GM21717 (cell line): ENCODE results near the gene TRPV2.
"Not testable (repeated sequence)": the region's sequence is repeated elsewhere in the genome, so short reads cannot be mapped to it uniquely, and the experiment has no call there.

Source experiments
- ATAC-seq: cut with Tn5 transposase; IDR thresholded peaks from one replicate; pipeline ENCODE4 v1.9.1; 2021; ENCODE audit warnings: mild to moderate bottlenecking, moderate library complexity; ENCODE audit not compliant: unreplicated experiment

TRPV2 gene, protein sequence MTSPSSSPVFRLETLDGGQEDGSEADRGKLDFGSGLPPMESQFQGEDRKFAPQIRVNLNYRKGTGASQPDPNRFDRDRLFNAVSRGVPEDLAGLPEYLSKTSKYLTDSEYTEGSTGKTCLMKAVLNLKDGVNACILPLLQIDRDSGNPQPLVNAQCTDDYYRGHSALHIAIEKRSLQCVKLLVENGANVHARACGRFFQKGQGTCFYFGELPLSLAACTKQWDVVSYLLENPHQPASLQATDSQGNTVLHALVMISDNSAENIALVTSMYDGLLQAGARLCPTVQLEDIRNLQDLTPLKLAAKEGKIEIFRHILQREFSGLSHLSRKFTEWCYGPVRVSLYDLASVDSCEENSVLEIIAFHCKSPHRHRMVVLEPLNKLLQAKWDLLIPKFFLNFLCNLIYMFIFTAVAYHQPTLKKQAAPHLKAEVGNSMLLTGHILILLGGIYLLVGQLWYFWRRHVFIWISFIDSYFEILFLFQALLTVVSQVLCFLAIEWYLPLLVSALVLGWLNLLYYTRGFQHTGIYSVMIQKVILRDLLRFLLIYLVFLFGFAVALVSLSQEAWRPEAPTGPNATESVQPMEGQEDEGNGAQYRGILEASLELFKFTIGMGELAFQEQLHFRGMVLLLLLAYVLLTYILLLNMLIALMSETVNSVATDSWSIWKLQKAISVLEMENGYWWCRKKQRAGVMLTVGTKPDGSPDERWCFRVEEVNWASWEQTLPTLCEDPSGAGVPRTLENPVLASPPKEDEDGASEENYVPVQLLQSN

DNA sequence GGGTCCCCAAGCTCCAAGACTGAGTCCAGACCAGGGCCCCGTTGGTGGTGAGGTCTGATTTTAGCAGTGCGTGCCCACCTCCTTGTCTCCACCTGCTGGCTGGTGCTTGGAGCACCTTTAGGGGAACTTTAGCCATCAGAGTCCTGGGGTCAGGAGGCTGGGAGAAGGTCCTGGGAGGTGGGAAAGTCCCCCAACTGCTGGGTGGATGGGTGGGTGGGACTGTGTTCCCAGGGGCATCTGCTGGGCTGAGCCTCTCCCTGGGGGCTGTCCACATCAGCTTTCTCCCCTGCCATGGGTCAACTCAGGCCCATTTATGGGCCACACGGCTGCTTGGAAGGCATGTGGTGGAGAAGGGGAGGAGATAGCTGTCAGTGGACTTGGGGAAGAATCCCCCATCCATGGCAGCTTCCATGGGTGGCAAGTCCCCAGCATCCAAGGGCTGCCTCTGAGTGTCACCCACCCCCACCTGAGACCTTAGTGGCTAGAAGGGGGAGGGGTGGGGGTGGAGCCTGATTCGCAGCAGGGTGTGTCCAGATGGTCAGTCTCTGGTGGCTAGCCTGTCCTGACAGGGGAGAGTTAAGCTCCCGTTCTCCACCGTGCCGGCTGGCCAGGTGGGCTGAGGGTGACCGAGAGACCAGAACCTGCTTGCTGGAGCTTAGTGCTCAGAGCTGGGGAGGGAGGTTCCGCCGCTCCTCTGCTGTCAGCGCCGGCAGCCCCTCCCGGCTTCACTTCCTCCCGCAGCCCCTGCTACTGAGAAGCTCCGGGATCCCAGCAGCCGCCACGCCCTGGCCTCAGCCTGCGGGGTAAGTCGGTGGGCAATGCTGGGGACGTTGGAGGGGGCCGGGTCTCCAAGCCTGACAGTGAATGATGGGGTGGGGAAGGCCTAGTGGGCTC, at the start of gene TRPV2:
Gene TRPV2 (plus strand): TSS at position 541 of the 894 bp plus-strand sequence. CDS start 2,098 bp downstream, outside the sequence.
- ATAC-seq: peak; percentile 39

DNA sequence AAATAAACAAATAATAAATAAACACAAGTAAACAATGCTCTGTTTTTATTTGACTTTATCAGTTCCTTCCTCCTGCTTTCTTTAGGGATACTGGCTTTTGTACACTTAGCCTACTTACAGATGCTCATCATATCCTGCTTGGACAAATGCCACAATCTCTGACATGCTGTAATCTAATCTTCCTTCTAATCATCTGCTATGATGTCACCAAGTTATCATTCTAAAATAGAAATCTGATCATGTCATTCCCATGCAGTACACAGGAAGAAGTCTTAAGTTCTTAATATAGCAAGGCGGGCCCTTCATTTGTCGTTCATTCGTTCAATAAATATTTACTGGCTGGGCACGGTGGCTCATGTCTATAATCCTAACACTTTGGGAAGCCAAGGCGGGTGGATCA, 43.6 kb upstream of the TRPV2 start:
- no peak for ATAC-seq

DNA sequence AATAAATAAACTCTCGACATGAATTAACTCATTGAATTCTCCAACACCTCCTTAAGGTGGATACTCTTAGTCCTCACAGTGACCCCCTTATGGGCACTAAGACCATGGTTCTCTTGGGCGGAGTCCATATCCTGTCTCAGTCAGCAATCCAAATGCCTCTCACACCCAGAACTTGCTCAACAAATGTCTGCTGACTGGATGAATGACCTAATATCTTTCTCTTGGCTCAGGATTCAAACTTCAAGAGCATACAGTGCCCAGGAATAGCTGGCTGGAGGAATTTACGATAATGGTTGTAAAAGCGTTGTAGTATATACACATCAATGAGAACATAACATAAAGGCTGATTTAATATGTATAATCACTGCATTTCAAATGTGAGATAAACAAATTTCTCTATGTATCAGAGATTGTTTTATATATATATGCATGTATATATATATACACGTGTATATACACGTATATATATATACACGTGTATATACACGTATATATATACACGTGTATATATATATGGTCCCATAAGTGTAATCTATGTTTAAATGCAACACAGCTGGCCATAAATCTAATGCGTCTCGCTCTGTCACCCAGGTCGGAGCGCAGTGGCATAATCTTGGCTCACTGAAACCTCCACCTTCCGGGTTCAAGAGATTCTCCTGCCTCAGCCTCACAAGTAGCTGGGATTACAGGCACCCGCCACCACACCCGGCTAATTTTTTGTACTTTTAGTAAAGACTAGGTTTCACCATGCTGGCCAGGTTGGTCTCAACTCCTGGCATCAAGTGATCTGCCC, 41.0 kb upstream of the TRPV2 start:
- ATAC-seq: no peak

DNA sequence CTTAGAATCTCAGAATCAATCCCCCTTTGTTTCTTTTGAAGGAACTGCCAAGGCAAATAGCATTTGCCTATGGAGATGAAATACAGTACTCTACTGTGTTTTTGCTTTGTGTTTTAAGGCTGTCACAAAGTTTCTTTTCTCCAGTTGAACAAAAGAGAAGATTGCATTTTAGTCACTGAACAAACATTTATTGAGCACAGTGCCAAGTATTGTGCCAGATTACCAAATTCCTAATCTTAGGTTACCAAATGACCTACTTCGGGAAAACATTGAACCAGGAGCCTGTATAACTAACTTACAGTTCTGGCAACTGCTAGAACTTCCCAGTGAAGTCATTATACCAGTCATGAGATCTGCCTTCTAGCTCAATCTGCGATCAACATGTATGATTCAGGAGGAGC, 37.4 kb upstream of the TRPV2 start:
- no peak for ATAC-seq

DNA sequence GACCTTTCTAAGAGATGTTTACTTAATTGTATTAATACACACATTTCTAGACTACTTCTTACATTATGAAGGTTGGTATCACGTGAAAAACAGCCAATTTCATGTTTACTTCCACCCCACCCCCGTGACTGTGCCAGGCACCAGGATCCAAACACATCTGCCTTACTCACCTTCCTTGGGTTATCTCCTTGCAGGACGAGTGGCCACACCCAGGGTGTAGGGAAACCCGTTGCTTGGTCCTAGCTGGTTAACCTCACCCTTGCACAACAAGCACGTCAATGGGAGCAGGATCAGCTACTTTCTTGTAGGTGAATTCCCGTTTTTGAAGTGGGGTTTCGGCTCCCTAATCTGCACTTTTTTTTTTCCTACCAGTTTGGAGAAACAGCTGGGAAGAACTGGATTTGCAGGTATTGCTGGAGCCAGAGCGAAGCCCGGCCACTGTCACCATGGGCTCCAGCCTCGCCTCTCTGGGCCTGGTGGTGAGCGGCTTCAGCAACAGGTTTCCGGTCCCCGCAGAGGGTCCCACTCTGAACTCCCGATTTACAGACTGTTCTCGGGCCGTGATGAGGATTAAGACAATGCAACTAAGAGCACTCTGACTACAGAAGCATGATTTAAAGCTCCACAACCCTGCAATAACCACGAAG, 36.6 kb upstream of the TRPV2 start:
- ATAC-seq: no peak

DNA sequence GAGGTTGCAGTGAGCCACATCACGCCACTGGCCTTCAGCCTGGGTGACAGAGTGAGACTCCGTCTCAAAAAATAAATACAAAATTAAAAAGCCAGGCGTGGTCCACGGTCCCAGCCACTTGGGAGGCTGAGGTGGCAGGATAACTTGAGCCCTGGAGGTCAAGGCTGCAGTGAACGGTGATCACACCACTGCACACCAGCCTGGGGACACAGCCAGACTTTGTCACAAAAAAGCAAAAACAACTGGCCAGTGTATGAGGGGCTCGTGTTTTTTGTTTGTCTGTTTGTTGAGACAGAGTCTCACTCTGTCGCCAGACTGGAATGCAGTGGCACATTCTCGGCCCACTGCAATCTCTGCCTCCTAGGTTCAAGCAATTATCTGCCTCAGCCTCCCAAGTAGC, 35.7 kb upstream of the TRPV2 start:
- ATAC-seq: no peak

DNA sequence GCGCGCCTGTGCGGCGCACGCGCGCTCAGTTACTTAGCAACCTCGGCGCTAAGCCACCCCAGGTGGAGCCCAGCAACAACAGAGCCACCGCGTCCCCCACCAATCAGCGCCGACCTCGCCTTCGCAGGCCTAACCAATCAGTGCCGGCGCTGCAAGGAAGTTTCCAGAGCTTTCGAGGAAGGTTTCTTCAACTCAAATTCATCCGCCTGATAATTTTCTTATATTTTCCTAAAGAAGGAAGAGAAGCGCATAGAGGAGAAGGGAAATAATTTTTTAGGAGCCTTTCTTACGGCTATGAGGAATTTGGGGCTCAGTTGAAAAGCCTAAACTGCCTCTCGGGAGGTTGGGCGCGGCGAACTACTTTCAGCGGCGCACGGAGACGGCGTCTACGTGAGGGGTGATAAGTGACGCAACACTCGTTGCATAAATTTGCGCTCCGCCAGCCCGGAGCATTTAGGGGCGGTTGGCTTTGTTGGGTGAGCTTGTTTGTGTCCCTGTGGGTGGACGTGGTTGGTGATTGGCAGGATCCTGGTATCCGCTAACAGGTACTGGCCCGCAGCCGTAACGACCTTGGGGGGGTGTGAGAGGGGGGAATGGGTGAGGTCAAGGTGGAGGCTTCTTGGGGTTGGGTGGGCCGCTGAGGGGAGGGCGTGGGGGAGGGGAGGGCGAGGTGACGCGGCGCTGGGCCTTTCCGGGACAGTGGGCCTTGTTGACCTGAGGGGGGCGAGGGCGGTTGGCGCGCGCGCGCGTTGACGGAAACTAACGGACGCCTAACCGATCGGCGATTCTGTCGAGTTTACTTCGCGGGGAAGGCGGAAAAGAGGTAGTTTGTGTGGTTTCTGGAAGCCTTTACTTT, 34.5 kb upstream of the TRPV2 start, which contains the start of gene UBB:
Gene UBB (plus strand): TSS at position 452 of the 856 bp plus-strand sequence. CDS start 817 bp downstream, outside the sequence.
- ATAC-seq: peak; percentile 83

DNA sequence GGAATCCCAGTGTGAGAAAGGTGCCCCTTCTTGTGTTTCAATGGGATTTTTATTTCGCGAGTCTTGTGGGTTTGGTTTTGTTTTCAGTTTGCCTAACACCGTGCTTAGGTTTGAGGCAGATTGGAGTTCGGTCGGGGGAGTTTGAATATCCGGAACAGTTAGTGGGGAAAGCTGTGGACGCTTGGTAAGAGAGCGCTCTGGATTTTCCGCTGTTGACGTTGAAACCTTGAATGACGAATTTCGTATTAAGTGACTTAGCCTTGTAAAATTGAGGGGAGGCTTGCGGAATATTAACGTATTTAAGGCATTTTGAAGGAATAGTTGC, 33.9 kb upstream of the TRPV2 start:
- no peak for ATAC-seq

DNA sequence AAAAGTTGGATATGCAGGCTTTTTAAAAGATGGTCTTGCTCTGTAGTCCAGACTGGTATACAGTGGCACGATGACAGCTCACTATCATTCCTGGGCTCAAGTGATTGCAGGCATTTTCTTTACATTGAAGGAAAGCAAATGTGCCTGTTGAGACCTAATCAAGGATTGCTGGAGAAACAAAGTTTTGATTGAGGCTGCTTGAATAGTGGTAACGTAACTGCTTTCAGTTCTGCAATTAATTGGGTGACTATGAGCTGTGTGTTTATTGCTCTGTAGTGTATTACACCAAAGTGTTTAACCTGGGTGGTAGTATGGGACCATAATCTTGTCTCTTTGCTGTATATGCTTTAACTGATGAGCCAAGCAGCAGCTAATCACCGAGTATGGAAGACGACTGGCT, 32.2 kb upstream of the TRPV2 start:
- ATAC-seq: no peak

DNA sequence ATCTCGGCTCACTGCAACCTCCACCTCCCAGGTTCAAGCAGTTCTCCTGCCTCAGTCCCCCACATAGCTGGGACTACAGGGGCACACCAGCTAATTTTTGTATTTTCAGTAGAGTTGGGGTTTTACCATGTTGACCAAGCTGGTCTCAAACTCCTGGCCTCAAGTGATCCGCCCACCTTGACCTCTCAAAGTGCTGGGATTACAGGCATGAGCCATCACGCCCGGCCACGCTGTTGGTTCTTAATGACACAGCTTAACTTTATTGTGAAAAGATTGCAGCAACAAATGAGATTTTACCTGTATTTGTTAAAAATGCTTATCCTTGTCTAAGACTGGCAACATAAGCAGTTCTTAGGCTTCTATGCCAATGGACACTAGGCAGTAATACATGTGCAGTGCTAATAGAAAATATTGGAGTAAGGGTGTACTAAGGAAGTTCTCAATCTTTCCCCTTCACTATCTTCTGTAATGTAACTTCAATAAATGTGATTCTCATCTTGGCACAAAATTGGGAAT, 31.5 kb upstream of the TRPV2 start:
- ATAC-seq: no peak

DNA sequence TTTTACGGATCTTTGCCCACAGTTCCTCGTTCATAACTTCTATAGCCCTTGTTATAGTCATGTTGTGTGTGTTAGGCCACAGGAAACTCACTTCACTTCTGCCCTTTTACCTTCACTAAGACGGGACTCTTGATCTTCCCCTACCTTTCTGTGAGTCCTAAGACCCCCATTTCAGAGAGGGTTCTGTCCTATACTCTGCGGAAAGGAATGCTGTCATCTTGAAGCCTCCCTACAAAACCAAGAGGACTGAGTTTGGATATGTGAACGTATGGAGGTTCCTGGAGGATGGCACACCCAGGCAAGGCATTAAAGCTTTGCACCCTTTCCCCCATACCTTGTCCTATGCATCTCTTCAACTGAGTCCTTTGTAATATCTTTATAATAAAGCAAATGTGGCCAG, 30.8 kb upstream of the TRPV2 start:
- no peak for ATAC-seq

DNA sequence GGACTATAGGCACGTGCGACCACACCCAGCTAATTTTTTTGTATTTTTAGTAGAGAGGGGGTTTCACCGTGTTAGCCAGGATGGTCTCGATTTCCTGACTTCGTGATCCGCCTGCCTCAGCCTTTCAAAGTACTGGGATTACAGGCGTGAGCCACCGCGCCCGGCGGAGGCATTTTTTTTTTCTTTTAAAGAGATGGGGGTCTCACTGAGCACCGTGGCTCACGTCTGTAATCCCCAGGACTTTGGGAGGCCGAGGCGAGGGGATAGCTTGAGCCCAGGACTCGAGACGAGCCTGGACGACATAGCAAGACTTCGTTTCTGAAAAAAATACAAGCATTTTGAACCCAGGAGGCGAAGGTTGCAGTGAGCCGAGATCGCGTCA, 29.3 kb upstream of the TRPV2 start:
- ATAC-seq: not testable (repeated sequence)

DNA sequence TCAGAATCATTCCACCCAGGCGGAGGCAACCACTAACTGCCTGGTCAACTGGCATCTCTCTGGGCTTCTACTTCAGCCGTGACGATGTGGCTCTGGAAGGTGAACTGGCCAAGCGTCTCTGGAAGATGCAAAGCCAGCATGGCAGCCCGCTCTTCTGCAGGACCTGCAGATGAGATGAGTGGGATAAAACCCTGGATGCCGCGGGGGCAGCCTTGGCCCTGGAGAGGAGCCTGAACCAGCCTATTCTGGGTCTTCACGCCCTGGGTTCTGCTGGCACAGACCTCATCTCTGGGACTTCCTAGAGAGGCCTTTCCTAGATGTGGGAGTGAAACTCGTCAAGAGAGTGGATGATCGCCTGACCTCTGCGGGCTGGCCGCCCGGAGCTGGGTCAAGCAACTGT, 23.9 kb upstream of the TRPV2 start:
- ATAC-seq: no peak

DNA sequence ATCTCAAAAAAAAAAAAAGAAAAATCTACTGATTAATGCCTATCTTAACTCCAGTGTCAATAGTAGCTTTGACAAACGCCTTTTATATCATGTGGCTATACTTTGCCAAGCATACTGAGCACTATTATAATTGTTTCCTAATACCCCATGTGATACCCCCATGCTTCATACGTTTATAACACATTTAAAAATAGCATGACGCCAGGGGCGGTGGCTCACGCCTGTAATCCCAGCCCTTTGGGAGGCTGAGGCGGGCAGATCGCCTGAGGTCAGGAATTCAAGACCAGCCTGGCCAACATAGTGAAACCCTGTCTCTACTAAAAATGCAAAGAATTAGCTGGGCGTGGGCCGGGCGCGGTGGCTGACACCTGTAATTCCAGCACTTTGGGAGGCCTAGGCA, 22.9 kb upstream of the TRPV2 start:
- not testable (repeated sequence) for ATAC-seq

DNA sequence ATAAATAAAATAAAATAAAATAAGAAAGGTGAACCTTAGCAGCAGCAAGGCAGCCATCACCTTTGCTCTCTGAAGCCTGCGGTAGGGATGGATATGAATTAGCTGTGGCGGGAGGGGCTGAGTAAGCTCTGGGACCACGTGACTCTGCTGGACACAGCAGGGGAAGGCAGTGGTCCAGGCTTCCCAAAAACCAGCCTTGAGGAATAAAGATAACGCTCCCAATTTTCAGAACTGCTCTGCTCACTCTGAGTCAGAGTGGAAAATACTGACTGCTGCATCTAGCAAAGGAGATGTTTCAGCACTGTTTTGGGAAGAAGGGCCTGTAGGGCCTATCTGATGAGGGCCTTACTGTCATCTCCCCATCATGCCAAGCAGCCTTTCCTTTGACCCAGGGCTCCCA, 19.5 kb upstream of the TRPV2 start:
- not testable (repeated sequence) for ATAC-seq

DNA sequence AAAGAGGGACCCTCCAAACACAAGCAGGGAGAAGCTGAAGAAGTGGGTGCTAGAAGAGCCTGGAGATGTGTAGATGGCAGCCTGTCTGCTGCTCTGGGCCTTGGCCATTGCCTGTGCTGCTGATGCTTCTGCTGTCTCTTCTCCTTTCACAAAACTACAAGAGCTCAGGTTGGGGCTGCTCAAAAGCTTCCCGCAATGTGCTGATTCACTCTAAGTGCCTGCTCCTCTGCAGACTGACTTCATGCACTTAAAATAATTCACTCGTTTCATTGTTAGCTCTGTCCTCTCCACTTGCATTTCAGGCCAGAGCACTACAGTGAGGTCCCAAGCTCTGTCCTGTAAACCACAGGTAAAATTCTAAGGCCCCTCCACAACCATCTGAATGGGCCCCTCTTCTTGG, 18.7 kb upstream of the TRPV2 start:
- ATAC-seq: not testable (repeated sequence)

DNA sequence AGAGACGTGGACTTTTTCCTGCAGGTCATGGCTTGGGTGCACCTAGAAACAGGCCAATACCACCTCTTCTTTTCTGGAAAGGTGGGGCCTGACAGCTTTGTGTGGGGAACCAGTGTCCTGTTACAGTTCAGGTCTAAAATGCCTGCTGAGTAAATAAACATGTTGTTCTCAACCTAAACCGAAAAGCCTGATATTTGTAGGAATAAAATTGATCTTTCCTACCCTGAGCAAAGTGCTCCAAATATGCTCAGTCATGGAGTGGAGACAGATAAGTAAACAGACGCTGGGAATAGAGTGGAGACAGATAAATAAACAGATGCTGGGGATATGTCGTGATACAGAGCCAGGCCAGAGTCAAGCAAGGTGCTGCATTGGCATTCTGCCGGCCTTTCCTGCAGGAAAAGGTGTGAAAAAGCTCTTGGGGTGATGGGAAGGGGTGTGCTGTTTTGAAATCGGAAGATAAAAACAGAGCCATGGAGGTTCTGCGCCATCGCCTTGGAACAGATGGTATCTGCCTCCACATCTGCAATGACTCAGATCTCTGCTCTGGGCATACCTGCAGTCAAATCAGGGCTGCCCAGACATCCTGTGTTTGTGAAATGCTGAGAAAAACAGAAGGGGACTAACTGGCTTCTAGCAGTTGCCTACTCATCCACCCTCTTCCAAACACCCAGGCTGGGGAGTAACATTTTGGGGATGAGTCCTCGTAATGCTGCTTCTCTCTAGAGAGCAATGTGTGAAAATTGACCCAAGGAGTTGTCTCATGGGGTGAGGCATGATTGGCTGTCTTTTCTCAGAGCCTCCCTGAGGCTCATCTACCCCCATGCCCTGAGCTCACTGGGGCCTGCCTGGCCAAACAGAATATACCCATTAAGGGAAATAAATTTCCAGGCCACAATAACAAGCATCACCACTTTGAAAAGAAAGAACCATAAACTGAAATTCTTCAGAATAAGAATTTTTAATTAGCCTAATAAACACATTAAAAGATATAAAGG, 16.8 kb upstream of the TRPV2 start:
- ATAC-seq: peak; percentile 83

DNA sequence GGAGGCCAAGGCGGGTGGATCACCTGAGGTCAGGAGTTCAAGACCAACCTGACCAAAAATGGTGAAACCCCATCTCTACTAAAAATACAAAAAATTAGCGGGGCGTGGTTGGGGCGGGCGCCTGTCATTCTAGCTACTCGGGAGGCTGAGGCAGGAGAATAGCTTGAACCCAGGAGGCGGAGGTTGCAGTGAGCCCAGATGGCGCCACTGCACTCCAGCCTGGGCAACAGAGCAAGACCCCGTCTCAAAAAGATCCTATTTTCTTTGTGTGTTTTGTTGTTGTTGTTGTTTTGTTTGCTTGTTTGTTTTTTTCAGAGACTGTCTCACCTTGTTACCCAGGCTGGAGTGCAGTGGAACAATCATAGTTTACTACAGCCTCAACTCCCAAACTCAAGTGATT, 11.5 kb upstream of the TRPV2 start:
- ATAC-seq: not testable (repeated sequence)
